Smooth muscle cell (in vitro differentiated cells): Measurements from ENCODE around the gene SOX9. TPM values are rescaled to one million over a fixed set of nuclear protein-coding genes. Genes with fewer than 3 reads are reported as not detected.

Source experiments
- DNase-seq: peaks from one replicate; lab custom pipeline; 2025; ENCODE audit not compliant: unreplicated experiment; lab: John Stamatoyannopoulos, UW
- H2AFZ ChIP-seq: fragments of 200-600 bp; sonication (generic); 2 replicates; pipeline ENCODE4 v1.6.0; 2016; ENCODE audit warnings: antibody characterized with exemption, low read depth, mild to moderate bottlenecking
- H3F3A ChIP-seq: fragments of 200-600 bp; sonication (generic); 2 replicates; pipeline ENCODE4 v1.6.0; 2017; ENCODE audit warnings: antibody characterized with exemption, low read depth
- H3K27ac ChIP-seq: fragments of 200-600 bp; sonication (generic); 2 replicates; pipeline ENCODE4 v1.5.1; 2016; ENCODE audit warnings: low read depth, mild to moderate bottlenecking
- H3K27me3 ChIP-seq: fragments of 200-600 bp; sonication (generic); 2 replicates; pipeline ENCODE4 v1.6.1; 2016; ENCODE audit warnings: low read depth, mild to moderate bottlenecking
- H3K36me3 ChIP-seq: fragments of 200-600 bp; sonication (generic); 2 replicates; pipeline ENCODE4 v1.5.1; 2016; ENCODE audit warnings: low read depth
- H3K4me1 ChIP-seq: fragments of 200-600 bp; sonication (generic); 2 replicates; pipeline ENCODE4 v1.5.1; 2016; ENCODE audit warnings: low read depth
- H3K4me2 ChIP-seq: fragments of 200-600 bp; sonication (generic); 2 replicates; pipeline ENCODE4 v1.6.0; 2016; ENCODE audit warnings: mild to moderate bottlenecking
- H3K4me3 ChIP-seq: fragments of 200-600 bp; sonication (generic); 2 replicates; pipeline ENCODE4 v1.5.1; 2016; ENCODE audit warnings: mild to moderate bottlenecking
- H3K79me2 ChIP-seq: fragments of 200-600 bp; sonication (generic); 2 replicates; pipeline ENCODE4 v1.6.0; 2016; ENCODE audit warnings: low read depth, mild to moderate bottlenecking
- H3K9ac ChIP-seq: fragments of 200-600 bp; sonication (generic); 2 replicates; pipeline ENCODE4 v1.6.0; 2016; ENCODE audit warnings: low read depth
- H3K9me3 ChIP-seq: fragments of 200-600 bp; sonication (generic); replicated peaks from 2 replicates; pipeline ENCODE4 v1.5.1; 2016; ENCODE audit warnings: low read depth
- H4K20me1 ChIP-seq: fragments of 200-600 bp; sonication (generic); 2 replicates; pipeline ENCODE4 v1.6.0; 2016; ENCODE audit warnings: low read depth
- CTCF ChIP-seq: fragments of 200-600 bp; sonication (generic); IDR thresholded peaks from 2 replicates; pipeline ENCODE4 v1.5.1; 2017; ENCODE audit warnings: borderline replicate concordance, mild to moderate bottlenecking, antibody characterized with exemption; ENCODE audit not compliant: insufficient read depth, poor library complexity, severe bottlenecking
- WGBS: methylation state at CpG from one replicate; pipeline ENCODE4 v1.1.7; 2016; ENCODE audit warnings: low lambda C conversion rate; 5-methylcytosine and 5-hydroxymethylcytosine counted together
- polyA plus RNA-seq: library from polyadenylated mRNA; unstranded; fragments of >200 nt; fragmentation: Nextera tagmentation; extraction: Ambion mirVana; gene quantifications from 2 replicates; pipeline ENCODE4 v1.2.1, GENCODE V29; 2016
- total RNA-seq: library from RNA; depleted of rRNA; stranded (reverse); fragments of >200 nt; gene quantifications from 2 replicates; pipeline ENCODE4 v1.2.3, GENCODE V29; 2014

The SOX9 gene
- total and polyA plus RNA-seq, 2 experiments from 2014 or later: 19.8 to 26.6 TPM

- no peak for TF ChIP-seq CTCF
- peak overlapping the region; percentile 11 for H3K4me2 ChIP-seq
- WGBS: 47% methylated on average over 4 of the region's 4 CpGs
- H3K9me3 ChIP-seq: no peaks in the 10 kb centered on the region
- H3K4me3 ChIP-seq: no peak overlapping the region
- peaks cover 34% of the 10 kb centered on the region for H3K27me3 ChIP-seq
- no peak for DNase-seq
- H3K79me2 ChIP-seq: no peaks in the 10 kb centered on the region
- H3K36me3 ChIP-seq: no peaks in the 10 kb centered on the region
- H3K27ac ChIP-seq: no peak overlapping the region
- H2AFZ ChIP-seq: peak overlapping the region; percentile 40
- no peaks in the 10 kb centered on the region for H3F3A ChIP-seq
- no peaks in the 10 kb centered on the region for H4K20me1 ChIP-seq
- peaks cover 25% of the 10 kb centered on the region for H3K4me1 ChIP-seq
- no peak overlapping the region for H3K9ac ChIP-seq
Measured at GRCh38 chr17:72113751-72114150, 7.1 kb upstream of the SOX9 start.

GRCh38 chr17:72115781-72116525, 4.9 kb upstream of the SOX9 start:
- Histone ChIP-seq H4K20me1 (no peaks in the 10 kb centered on the region), H3K4me2 (peak overlapping the region; percentile 94), H3K27me3 (peaks cover 34% of the 10 kb centered on the region), H3K79me2 (no peaks in the 10 kb centered on the region), H2AFZ (peak overlapping the region; percentile 66), H3K9me3 (no peaks in the 10 kb centered on the region), H3K27ac (no peak overlapping the region), H3K36me3 (no peaks in the 10 kb centered on the region), H3F3A (no peaks in the 10 kb centered on the region), H3K9ac (no peak overlapping the region), H3K4me3 (peak overlapping the region; percentile 83), H3K4me1 (peaks cover 35% of the 10 kb centered on the region)
- no peak for DNase-seq
- WGBS: 6% methylated on average over 39 of the region's 39 CpGs
- TF ChIP-seq CTCF: no peak

GRCh38 chr17:72116661-72117521, 3.9 kb upstream of the SOX9 start:
- H3K4me3 ChIP-seq: peak overlapping the region; percentile 83
- no peak for TF ChIP-seq CTCF
- H3K9me3 ChIP-seq: no peaks in the 10 kb centered on the region
- H2AFZ ChIP-seq: peak overlapping the region; percentile 78
- peaks cover 34% of the 10 kb centered on the region for H3K27me3 ChIP-seq
- H3F3A ChIP-seq: no peaks in the 10 kb centered on the region
- H3K4me2 ChIP-seq: peak overlapping the region; percentile 94
- peaks cover 7% of the 10 kb centered on the region for H4K20me1 ChIP-seq
- 3% methylated on average over 58 of the region's 58 CpGs for WGBS
- H3K27ac ChIP-seq: no peak overlapping the region
- H3K4me1 ChIP-seq: peaks cover 35% of the 10 kb centered on the region
- peaks cover 7% of the 10 kb centered on the region for H3K79me2 ChIP-seq
- no peaks in the 10 kb centered on the region for H3K36me3 ChIP-seq
- no peak overlapping the region for H3K9ac ChIP-seq
- DNase-seq: no peak
